KOPT-K1 (cell line): Measurements from ENCODE around the gene CD160.
"Not testable (repeated sequence)": the region's sequence is repeated elsewhere in the genome, so short reads cannot be mapped to it uniquely, and the experiment has no call there.

Source experiments
- H3K27ac ChIP-seq: fragments of 200-600 bp; sonication (generic); 2 replicates; pipeline ENCODE4 v1.5.1; 2016; ENCODE audit warnings: antibody characterized with exemption, mild to moderate bottlenecking, low read depth, low read length; ENCODE audit not compliant: poor library complexity, severe bottlenecking
- H3K36me3 ChIP-seq: fragments of 200-600 bp; sonication (generic); 2 replicates; pipeline ENCODE4 v1.5.1; 2017; ENCODE audit warnings: antibody characterized with exemption, mild to moderate bottlenecking, low read length, moderate library complexity; ENCODE audit not compliant: insufficient read depth
- H3K9me3 ChIP-seq: fragments of 200-600 bp; sonication (generic); 2 replicates; pipeline ENCODE4 v1.5.1; 2017; ENCODE audit warnings: antibody characterized with exemption, low read length, mild to moderate bottlenecking; ENCODE audit not compliant: insufficient read depth, poor library complexity, severe bottlenecking

Gene CD160

DNA sequence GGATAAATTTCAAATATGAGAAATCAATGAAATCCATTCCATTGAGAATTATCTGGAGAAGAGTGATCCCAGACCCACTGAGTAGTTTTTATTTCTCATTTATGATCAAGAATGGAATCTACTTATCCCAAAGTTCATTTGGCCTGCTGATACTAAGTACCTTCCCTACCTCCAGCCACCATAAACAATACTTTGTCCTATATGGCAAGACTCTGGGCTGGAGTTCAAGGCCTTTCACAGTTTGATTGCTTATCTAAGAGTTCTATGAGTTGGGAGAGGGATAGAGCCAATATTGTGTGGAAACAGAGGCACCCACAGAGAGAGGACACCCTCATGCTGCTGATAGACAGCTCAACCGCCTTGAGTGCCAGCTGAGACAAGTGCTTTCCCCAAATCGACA, 17.2 kb upstream of the CD160 start:
- H3K27ac ChIP-seq = no peak overlapping the region
- H3K36me3 ChIP-seq = no peaks in the 10 kb centered on the region
- no peaks in the 10 kb centered on the region for H3K9me3 ChIP-seq

GRCh38 chr1:145702826-145703225, 16.5 kb upstream of the CD160 start:
- no peaks in the 10 kb centered on the region for H3K9me3 ChIP-seq
- no peaks in the 10 kb centered on the region for H3K36me3 ChIP-seq
- H3K27ac ChIP-seq = no peak overlapping the region

DNA sequence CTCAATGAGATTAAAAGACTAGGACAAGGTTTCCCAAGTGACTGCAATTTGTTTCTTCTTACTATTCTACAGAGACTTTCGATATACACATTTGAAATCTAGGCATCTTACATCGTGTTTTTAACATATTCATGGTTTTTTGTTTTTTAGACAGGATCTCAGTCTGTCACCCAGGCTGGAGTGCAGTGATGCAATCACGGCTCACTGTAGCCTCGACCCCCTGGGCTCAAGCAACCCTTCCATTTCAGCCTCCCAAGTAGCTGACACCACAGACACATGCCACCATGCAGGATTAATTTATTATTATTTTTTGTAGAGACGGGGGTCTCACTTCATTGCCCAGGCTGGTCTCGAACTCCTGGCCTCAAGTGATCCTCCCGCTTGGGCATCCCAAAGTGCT, 13.7 kb upstream of the CD160 start:
- no peaks in the 10 kb centered on the region for H3K9me3 ChIP-seq
- H3K36me3 ChIP-seq = no peaks in the 10 kb centered on the region
- H3K27ac ChIP-seq = no peak overlapping the region

- Histone ChIP-seq H3K36me3 (no peaks in the 10 kb centered on the region), H3K27ac (no peak overlapping the region), H3K9me3 (no peaks in the 10 kb centered on the region)
These were observed 13.1 kb upstream of the CD160 start for GRCh38 chr1:145706086-145706664.

GRCh38 chr1:145707183-145707867, 12.0 kb upstream of the CD160 start, which contains the start of gene PDZK1:
Gene PDZK1, minus strand, starts transcription at chr1:145707368. Its CDS starts 19,347 bp downstream, at chr1:145688021.
- Histone ChIP-seq H3K36me3 (no peaks in the 10 kb centered on the region), H3K9me3 (no peaks in the 10 kb centered on the region), H3K27ac (no peak within 1 kb of the TSS)

DNA sequence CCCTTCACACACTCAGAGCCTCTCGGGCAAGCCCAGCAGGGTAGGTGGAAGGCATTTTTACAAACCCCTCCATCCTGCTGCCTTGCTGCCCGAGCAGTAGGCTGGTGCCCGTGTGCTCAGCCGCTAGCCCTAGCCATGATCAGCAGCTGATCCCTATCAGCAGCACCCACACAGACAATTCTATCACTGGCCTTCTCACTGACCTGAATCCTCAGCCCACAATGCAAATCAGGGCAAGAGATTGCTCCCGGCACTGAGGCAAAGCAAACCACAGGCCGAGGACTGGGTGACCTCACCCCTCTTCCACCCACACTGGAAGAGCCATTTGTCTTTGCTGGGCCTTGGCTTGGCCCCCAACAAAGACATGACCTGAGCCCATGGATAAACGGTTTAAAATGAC, 11.2 kb upstream of the CD160 start:
- Histone ChIP-seq H3K9me3 (no peaks in the 10 kb centered on the region), H3K27ac (no peak overlapping the region), H3K36me3 (no peaks in the 10 kb centered on the region)

DNA sequence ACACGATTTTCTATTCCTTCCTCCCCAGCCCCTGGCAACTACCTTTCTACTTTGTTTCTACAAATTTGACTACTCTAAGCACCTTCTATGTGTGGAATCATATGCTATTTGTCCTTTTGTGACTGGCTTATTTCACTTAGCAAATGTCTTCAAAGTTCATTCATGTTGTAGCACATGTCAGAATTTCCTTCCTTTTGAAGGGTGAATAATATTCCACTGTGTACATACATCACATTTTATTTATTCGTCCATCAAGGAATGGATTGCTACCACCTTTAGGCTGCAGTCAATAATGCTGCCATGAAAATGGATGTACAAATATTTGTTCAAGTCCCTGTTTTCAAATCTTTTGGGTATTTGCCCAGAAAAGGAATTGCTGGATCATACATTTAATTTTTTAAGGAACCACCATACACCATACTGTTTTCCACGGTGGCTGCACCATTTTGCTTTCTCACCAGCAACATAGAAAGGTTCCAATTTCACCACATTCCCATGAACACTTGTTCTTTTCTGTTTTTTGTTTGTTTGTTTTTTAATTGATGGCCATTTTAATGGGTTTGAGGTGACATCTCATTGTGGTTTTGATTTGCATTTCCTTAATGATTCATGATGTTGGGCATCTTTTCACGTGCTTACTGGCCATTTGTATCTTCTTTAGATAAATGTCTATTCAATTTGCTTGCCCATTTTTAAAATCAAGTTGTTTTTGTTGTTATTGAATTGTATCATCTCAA, 8.8 kb upstream of the CD160 start:
- Histone ChIP-seq H3K27ac (no peak overlapping the region), H3K36me3 (no peaks in the 10 kb centered on the region), H3K9me3 (no peaks in the 10 kb centered on the region)

DNA sequence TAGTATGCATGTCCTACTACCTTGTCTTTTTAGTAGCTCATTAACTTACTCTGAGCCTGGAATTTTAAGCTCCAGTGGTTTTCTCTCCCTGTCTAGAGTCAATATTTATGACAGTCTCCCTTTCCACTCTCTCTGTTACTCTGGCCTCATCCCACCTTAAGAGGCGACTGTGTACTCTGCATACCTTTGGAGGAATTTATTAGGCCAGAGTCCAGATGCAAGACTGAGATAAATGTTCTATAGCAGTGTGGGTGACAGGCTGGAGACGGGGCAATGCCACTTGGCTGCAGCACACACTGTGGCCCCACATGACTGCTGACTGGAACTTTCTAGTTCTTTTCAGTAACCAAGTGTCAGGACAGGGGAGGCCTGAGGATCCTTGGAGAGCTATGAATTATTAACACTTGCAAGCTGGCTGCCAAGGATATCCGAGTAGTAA, 8.1 kb upstream of the CD160 start:
- Histone ChIP-seq H3K36me3 (no peaks in the 10 kb centered on the region), H3K9me3 (no peaks in the 10 kb centered on the region), H3K27ac (no peak overlapping the region)

GRCh38 chr1:145714524-145715111, 4.7 kb upstream of the CD160 start:
- no peak overlapping the region for H3K27ac ChIP-seq

DNA sequence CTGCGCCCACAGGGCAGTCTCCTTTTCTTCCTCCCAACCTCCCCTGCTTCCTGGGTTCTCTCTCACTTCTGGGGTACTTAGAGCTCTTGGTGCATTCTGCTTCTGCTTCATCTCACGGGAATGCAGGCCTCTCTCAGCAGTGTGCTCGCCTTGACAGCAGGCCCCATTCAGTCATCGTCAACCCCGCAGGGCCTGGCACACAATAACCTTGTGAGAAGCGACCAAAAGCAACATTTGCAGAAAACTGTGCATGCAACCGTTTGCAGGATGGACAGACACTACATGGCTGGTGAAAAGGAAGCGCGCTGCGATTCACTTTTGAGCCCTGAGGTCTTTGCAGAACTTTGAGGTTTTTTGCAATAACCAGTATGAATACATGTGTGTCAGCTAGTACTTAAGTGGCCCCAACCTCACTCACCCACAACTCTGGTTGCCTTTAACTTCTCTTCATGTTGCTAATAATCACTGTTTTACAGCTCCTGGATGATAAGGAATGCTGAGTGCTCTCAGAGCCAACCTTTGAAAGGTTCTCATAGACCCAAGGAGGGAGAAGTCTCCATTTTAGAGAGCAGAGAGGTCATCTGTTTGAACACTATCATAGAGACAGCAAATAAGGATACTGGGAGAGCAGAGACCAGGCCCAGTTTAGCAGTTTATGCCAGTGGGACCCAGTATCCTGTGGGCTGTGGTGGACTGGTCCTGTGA, 2.5 kb upstream of the CD160 start:
- Histone ChIP-seq H3K27ac (no peak overlapping the region), H3K9me3 (no peaks in the 10 kb centered on the region), H3K36me3 (no peaks in the 10 kb centered on the region)

More at GRCh38 chr1:145714524-145715111, 4.7 kb upstream of the CD160 start:
- H3K9me3 ChIP-seq = no peaks in the 10 kb centered on the region
- no peaks in the 10 kb centered on the region for H3K36me3 ChIP-seq

DNA sequence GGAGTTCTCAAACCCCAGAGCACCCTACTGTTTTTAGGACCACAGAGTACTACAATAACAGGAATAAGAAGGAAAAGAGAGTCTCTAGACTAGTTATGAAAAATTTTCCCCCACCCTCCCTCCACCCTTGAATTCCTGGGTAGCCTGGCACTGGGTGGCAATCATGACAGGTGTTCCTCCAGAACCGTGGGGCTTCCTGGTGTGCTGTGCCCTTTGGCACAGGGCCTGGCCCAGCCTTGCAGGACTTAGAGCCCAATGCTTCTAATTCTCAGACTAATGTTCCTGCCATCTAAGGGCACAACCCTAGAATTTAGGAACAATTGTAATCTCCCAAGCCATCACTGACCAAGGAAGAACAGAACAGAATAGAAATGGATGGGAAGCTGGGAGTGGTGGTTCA, 1.5 kb upstream of the CD160 start:
- Histone ChIP-seq H3K36me3 (no peaks in the 10 kb centered on the region), H3K27ac (no peak overlapping the region)

GRCh38 chr1:145718465-145718864, 834 bp upstream of the CD160 start:
- H3K36me3 ChIP-seq, H3K9me3 ChIP-seq, H3K27ac ChIP-seq: not testable (repeated sequence)

More for the DNA sequence above, 1.5 kb upstream of the CD160 start:
- no peaks in the 10 kb centered on the region for H3K9me3 ChIP-seq

DNA sequence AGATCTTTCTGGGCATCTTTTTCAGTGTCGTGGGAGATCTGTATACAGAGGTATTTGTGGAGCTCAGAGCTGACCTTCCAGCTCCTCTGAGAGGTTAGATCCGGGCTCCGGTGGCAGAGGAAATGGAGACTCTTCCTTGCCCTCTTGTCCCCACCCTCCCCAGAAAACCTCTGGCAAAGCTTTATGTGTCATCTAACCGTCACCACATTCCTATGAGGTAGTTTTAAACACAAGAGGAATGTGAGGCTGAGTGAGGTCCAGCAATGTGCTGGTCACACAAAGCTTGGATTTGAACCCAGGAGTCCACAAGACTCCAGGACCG, 1.2 kb downstream of the CD160 start:
- H3K27ac ChIP-seq = no peak overlapping the region
- no peaks in the 10 kb centered on the region for H3K36me3 ChIP-seq
- H3K9me3 ChIP-seq = no peaks in the 10 kb centered on the region

DNA sequence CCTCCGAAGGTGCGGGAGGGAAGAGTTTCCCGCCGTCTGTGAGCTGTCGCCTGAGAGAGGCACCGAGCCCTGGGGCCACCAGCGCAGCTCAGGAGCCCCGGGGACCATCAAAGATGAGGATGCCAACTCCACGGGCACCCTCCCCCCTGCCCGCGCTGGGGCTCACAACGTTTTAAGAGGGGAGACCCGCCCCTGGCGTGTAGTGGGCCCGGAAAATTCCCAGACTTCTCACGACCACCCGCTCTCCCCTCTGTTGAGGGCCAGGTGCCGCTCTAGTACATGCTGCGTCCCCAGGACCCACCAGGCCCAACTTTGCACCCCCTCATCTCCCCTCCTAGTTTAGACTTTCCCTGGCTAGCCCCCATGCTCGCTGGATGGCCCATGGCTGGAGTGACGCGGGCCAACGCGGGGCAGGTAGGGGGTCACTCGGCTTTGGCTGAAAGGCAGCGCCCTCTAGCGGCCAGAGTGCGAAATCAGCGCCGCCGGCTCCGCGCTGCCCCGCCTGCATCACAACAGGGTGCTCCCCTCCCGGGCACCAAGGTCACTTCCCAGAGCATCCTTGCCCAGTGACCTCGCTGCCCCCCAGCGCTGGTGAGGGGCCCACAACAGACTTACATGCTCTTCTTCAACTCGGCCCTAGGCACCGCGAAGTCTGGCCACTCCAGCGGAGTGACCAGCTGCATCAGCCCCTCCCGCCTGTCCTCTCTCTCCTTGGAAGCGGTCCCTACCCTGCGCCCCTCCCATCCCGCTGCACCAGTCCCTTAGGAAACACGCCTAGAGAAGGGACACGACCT, 1.8 kb downstream of the CD160 start:
- no peaks in the 10 kb centered on the region for H3K9me3 ChIP-seq
- no peaks in the 10 kb centered on the region for H3K36me3 ChIP-seq
- H3K27ac ChIP-seq = no peak overlapping the region
